ENCODE results near the gene CDIPT.
A peak's percentile ranks its signal among the peaks of the same experiment; 100 is the strongest.

CDIPT gene

DNA sequence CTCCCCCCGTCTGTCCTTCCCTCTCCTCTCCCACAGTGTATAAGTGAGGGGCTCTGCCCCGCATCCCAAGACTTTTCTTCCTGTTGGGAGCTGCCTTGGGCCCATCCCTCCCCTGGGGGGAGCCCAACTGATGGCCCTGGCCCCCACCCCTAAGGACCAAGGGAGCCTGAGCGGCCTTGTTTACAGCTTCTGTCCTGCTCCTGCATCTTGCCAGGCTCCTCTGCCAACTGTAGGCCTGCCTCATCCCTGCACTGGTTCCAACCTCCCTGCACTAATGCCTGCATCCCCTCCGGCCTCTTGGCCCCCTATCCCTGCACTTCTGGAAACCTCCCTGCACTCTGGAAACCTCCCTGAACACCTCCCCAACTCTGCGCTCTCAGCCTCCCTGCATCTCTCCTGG lies 48.4 kb downstream of the CDIPT start:
- H3K4me2 ChIP-seq (ENCODE audit: low read length), result peak overlapping the region; percentile 83
- H3K4me3 ChIP-seq (ENCODE audit: low read length), result peak overlapping the region; percentile 91; the same call in 1 of the 2 replicates
- no peaks in the 10 kb centered on the region for H3K9me3 ChIP-seq (ENCODE audit: insufficient read depth, low read length)
- H3K79me2 ChIP-seq (ENCODE audit: low read length), result peaks cover 24% of the 10 kb centered on the region
- H3K27me3 ChIP-seq (ENCODE audit: low read depth, low read length), result no peaks in the 10 kb centered on the region
- peaks cover 36% of the 10 kb centered on the region for H3K4me1 ChIP-seq (ENCODE audit: low read length)
- no peak for TF ChIP-seq EZH2phosphoT487 (IDR thresholded peaks at IDR 0.05; ENCODE audit: low read depth)
- TF ChIP-seq, protein P1, sequence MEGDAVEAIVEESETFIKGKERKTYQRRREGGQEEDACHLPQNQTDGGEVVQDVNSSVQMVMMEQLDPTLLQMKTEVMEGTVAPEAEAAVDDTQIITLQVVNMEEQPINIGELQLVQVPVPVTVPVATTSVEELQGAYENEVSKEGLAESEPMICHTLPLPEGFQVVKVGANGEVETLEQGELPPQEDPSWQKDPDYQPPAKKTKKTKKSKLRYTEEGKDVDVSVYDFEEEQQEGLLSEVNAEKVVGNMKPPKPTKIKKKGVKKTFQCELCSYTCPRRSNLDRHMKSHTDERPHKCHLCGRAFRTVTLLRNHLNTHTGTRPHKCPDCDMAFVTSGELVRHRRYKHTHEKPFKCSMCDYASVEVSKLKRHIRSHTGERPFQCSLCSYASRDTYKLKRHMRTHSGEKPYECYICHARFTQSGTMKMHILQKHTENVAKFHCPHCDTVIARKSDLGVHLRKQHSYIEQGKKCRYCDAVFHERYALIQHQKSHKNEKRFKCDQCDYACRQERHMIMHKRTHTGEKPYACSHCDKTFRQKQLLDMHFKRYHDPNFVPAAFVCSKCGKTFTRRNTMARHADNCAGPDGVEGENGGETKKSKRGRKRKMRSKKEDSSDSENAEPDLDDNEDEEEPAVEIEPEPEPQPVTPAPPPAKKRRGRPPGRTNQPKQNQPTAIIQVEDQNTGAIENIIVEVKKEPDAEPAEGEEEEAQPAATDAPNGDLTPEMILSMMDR (IDR thresholded peaks at IDR 0.05; ENCODE audit: low read depth, low read length), result no peak
- peaks cover 26% of the 10 kb centered on the region for H3K36me3 ChIP-seq (replicated peaks; ENCODE audit: low read depth, low read length)
- no peak overlapping the region for H3K27ac ChIP-seq (ENCODE audit: low read length)
- peaks cover 9% of the 10 kb centered on the region for H4K20me1 ChIP-seq (ENCODE audit: insufficient read depth, low read length)
- peak overlapping the region; percentile 92; the same call in 1 of the 2 replicates for H3K9ac ChIP-seq (ENCODE audit: low read length)
- H2AFZ ChIP-seq (ENCODE audit: low read depth, low read length), result no peak overlapping the region

DNA sequence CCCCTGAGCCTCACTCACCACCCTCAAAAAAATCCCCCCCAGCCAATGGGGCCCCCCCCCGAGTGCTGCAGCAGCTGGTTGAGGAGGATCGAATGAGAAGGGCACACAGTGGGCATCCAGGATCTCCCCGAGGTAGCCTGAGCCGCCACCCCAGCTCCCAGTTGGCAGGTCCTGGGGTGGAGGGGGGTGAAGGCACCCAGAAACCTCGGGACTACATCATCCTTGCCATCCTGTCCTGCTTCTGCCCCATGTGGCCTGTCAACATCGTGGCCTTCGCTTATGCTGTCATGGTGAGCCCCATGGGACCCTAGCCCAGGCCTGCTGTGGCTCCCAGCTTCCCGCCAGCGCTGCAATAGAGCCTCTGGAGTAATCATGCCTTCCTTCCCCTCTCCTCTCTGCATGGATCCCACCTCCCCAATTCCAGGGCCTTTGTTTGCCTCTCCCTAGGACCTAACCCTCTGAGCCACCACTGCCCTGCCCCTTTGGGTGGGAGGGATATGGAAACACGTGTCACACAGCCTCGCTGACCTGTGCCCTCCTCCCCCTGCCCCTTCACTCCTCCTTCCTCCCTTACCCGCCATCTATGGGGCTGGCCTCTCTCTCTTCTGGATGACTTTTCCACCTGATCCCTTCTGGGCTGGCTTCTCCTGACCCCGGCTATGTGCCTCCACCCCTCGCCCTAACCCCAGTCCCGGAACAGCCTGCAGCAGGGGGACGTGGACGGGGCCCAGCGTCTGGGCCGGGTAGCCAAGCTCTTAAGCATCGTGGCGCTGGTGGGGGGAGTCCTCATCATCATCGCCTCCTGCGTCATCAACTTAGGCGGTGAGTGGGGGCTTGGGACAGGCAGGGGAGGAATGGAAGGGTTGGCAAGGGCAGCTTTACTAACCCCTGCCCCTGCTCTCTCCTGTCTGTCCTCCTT lies 49.1 kb downstream of the CDIPT start:
- Histone ChIP-seq H3K4me1 (ENCODE audit: low read length) (peaks cover 36% of the 10 kb centered on the region), H3K9ac (ENCODE audit: low read length) (no peak overlapping the region), H4K20me1 (ENCODE audit: insufficient read depth, low read length) (peaks cover 14% of the 10 kb centered on the region), H3K27ac (ENCODE audit: low read length) (no peak overlapping the region), H2AFZ (ENCODE audit: low read depth, low read length) (no peak overlapping the region), H3K36me3 (replicated peaks; ENCODE audit: low read depth, low read length) (peaks cover 26% of the 10 kb centered on the region), H3K4me2 (ENCODE audit: low read length) (no peak overlapping the region), H3K79me2 (ENCODE audit: low read length) (peaks cover 23% of the 10 kb centered on the region), H3K9me3 (ENCODE audit: insufficient read depth, low read length) (no peaks in the 10 kb centered on the region), H3K27me3 (ENCODE audit: low read depth, low read length) (no peaks in the 10 kb centered on the region), H3K4me3 (ENCODE audit: low read length) (no peak overlapping the region)
- TF ChIP-seq, protein P1 (IDR thresholded peaks at IDR 0.05; ENCODE audit: low read depth, low read length), result no peak
- no peak for TF ChIP-seq EZH2phosphoT487 (IDR thresholded peaks at IDR 0.05; ENCODE audit: low read depth)

DNA sequence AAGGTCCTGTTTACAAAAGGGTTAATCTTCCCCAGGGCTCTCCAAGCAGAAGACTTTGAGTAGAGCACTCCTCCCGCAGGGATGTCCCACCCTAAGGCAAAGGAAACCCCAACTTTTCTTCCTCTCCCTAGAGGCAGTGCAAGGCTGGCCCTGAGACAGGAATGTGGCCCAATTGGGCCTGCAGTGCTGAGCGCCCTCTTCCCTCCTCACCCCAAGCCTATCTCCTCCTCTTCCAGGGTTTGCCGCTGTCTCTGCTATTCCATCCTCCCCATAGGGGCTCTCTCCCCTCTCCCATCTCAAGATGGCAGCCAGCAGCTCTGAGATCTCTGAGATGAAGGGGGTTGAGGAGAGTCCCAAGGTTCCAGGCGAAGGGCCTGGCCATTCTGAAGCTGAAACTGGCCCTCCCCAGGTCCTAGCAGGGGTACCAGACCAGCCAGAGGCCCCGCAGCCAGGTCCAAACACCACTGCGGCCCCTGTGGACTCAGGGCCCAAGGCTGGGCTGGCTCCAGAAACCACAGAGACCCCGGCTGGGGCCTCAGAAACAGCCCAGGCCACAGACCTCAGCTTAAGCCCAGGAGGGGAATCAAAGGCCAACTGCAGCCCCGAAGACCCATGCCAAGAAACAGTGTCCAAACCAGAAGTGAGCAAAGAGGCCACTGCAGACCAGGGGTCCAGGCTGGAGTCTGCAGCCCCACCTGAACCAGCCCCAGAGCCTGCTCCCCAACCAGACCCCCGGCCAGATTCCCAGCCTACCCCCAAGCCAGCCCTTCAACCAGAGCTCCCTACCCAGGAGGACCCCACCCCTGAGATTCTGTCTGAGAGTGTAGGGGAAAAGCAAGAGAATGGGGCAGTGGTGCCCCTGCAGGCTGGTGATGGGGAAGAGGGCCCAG lies 50.0 kb downstream of the CDIPT start:
- Histone ChIP-seq H3K27me3 (ENCODE audit: low read depth, low read length) (no peaks in the 10 kb centered on the region), H3K4me2 (ENCODE audit: low read length) (no peak overlapping the region), H3K27ac (ENCODE audit: low read length) (no peak overlapping the region), H3K9ac (ENCODE audit: low read length) (no peak overlapping the region), H3K36me3 (replicated peaks; ENCODE audit: low read depth, low read length) (peaks cover 28% of the 10 kb centered on the region), H3K4me3 (ENCODE audit: low read length) (no peak overlapping the region), H2AFZ (ENCODE audit: low read depth, low read length) (no peak overlapping the region), H3K79me2 (ENCODE audit: low read length) (peaks cover 27% of the 10 kb centered on the region), H4K20me1 (ENCODE audit: insufficient read depth, low read length) (peaks cover 23% of the 10 kb centered on the region), H3K9me3 (ENCODE audit: insufficient read depth, low read length) (no peaks in the 10 kb centered on the region), H3K4me1 (ENCODE audit: low read length) (peaks cover 45% of the 10 kb centered on the region)
- TF ChIP-seq, protein P1 (IDR thresholded peaks at IDR 0.05; ENCODE audit: low read depth, low read length), result no peak
- TF ChIP-seq EZH2phosphoT487 (IDR thresholded peaks at IDR 0.05; ENCODE audit: low read depth), result no peak
